ENCODE results near the gene EEF1A2.
A peak's percentile ranks its signal among the peaks of the same experiment; 100 is the strongest.

Gene EEF1A2

GRCh38 chr20:63504642-63505041 lies 5.8 kb upstream of the EEF1A2 start:
- ATAC-seq = no peak
- TF ChIP-seq PATZ1 (CRISPR knock-in tag; IDR thresholded peaks at IDR 0.05; ENCODE audit: borderline replicate concordance) (no peak), RARB (CRISPR knock-in tag; IDR thresholded peaks at IDR 0.05) (no peak), CREB5 (CRISPR knock-in tag; IDR thresholded peaks at IDR 0.05; ENCODE audit: low read depth) (no peak), ZNF8 (CRISPR knock-in tag; IDR thresholded peaks at IDR 0.05) (no peak), ZFP30 (CRISPR knock-in tag; IDR thresholded peaks at IDR 0.05) (no peak), ZC3H10 (CRISPR knock-in tag; IDR thresholded peaks at IDR 0.05) (no peak), OSR1 (CRISPR knock-in tag; IDR thresholded peaks at IDR 0.05) (no peak), ISL1 (CRISPR knock-in tag; IDR thresholded peaks at IDR 0.05) (no peak), TCF4 (CRISPR knock-in tag; IDR thresholded peaks at IDR 0.05; ENCODE audit: borderline replicate concordance) (no peak)

GRCh38 chr20:63503524-63503923 lies 4.6 kb upstream of the EEF1A2 start:
- ATAC-seq = no peak
- no peak for TF ChIP-seq BACH2 (CRISPR knock-in tag; IDR thresholded peaks at IDR 0.05; ENCODE audit: borderline replicate concordance)
- TF ChIP-seq ZNF8 (CRISPR knock-in tag; IDR thresholded peaks at IDR 0.05) = no peak
- TF ChIP-seq CSRNP3 (CRISPR knock-in tag; IDR thresholded peaks at IDR 0.05) = no peak
- TF ChIP-seq ZNF565 (CRISPR knock-in tag; conservative IDR thresholded peaks at IDR 0.05; ENCODE audit: low read depth) = no peak
- no peak for TF ChIP-seq ZNF70 (CRISPR knock-in tag; IDR thresholded peaks at IDR 0.05)
- no peak for TF ChIP-seq PPARA (CRISPR knock-in tag; IDR thresholded peaks at IDR 0.05; ENCODE audit: borderline replicate concordance)
- TF ChIP-seq SNAI2 (CRISPR knock-in tag; IDR thresholded peaks at IDR 0.05) = no peak
- no peak for TF ChIP-seq OSR1 (CRISPR knock-in tag; IDR thresholded peaks at IDR 0.05)
- TF ChIP-seq PATZ1 (CRISPR knock-in tag; IDR thresholded peaks at IDR 0.05; ENCODE audit: borderline replicate concordance) = no peak
- no peak for TF ChIP-seq TCF4 (CRISPR knock-in tag; IDR thresholded peaks at IDR 0.05; ENCODE audit: borderline replicate concordance)

- no peak for ATAC-seq
- TF ChIP-seq GLIS3 (CRISPR knock-in tag; IDR thresholded peaks at IDR 0.05) = no peak
- no peak for TF ChIP-seq CSDC2 (CRISPR knock-in tag; IDR thresholded peaks at IDR 0.05)
- TF ChIP-seq ZC3H10 (CRISPR knock-in tag; IDR thresholded peaks at IDR 0.05) = no peak
- TF ChIP-seq OSR1 (CRISPR knock-in tag; IDR thresholded peaks at IDR 0.05) = no peak
- no peak for TF ChIP-seq ZFP30 (CRISPR knock-in tag; IDR thresholded peaks at IDR 0.05)
- TF ChIP-seq ISL1 (CRISPR knock-in tag; IDR thresholded peaks at IDR 0.05) = no peak
- no peak for TF ChIP-seq PPARA (CRISPR knock-in tag; IDR thresholded peaks at IDR 0.05; ENCODE audit: borderline replicate concordance)
These were observed 3.8 kb upstream of the EEF1A2 start for GRCh38 chr20:63502671-63503172.

- ATAC-seq = peak; percentile 15; the same call in 2 of the 3 replicates
- no peak for TF ChIP-seq ARNTL (CRISPR knock-in tag; IDR thresholded peaks at IDR 0.05; ENCODE audit: borderline replicate concordance, low read depth)
- no peak for TF ChIP-seq ZC3H10 (CRISPR knock-in tag; IDR thresholded peaks at IDR 0.05)
- no peak for TF ChIP-seq ZNF8 (CRISPR knock-in tag; IDR thresholded peaks at IDR 0.05)
- TF ChIP-seq ZFP3 (CRISPR knock-in tag; IDR thresholded peaks at IDR 0.05) = no peak
- TF ChIP-seq CSRNP3 (CRISPR knock-in tag; IDR thresholded peaks at IDR 0.05) = no peak
- no peak for TF ChIP-seq SNAI2 (CRISPR knock-in tag; IDR thresholded peaks at IDR 0.05)
- TF ChIP-seq CSDC2 (CRISPR knock-in tag; IDR thresholded peaks at IDR 0.05) = no peak
- no peak for TF ChIP-seq TCF4 (CRISPR knock-in tag; IDR thresholded peaks at IDR 0.05; ENCODE audit: borderline replicate concordance)
- TF ChIP-seq ZNF70 (CRISPR knock-in tag; IDR thresholded peaks at IDR 0.05) = no peak
- no peak for TF ChIP-seq PPARA (CRISPR knock-in tag; IDR thresholded peaks at IDR 0.05; ENCODE audit: borderline replicate concordance)
- TF ChIP-seq RARB (CRISPR knock-in tag; IDR thresholded peaks at IDR 0.05) = no peak
- TF ChIP-seq PATZ1 (CRISPR knock-in tag; IDR thresholded peaks at IDR 0.05; ENCODE audit: borderline replicate concordance) = no peak
- TF ChIP-seq OSR1 (CRISPR knock-in tag; IDR thresholded peaks at IDR 0.05) = no peak
- TF ChIP-seq GLIS3 (CRISPR knock-in tag; IDR thresholded peaks at IDR 0.05) = no peak
- TF ChIP-seq CREB5 (CRISPR knock-in tag; IDR thresholded peaks at IDR 0.05; ENCODE audit: low read depth) = no peak
- no peak for TF ChIP-seq ESRRG (CRISPR knock-in tag; IDR thresholded peaks at IDR 0.05)
- no peak for TF ChIP-seq ZNF565 (CRISPR knock-in tag; conservative IDR thresholded peaks at IDR 0.05; ENCODE audit: low read depth)
- TF ChIP-seq BACH2 (CRISPR knock-in tag; IDR thresholded peaks at IDR 0.05; ENCODE audit: borderline replicate concordance) = no peak
- no peak for TF ChIP-seq ISL1 (CRISPR knock-in tag; IDR thresholded peaks at IDR 0.05)
These were observed 3.2 kb upstream of the EEF1A2 start for GRCh38 chr20:63501818-63502670.

Measured in SK-N-SH treated with all-trans-retinoic acid at 6 μM for 48 hours (cell line).